K562 (cell line): ENCODE data around the gene CREB3L1. TPM values are rescaled to one million over a fixed set of nuclear protein-coding genes. Genes with fewer than 3 reads are reported as not detected.

Experiments used
- CREB1 ChIP-seq, 2 experiments: sonication (generic) in 1 of 2; formaldehyde crosslinking in 1 of 2; IDR thresholded peaks; 2 replicates each; pipeline versions ENCODE4 v1.6.1 to v1.8.0; 2012 to 2022; ENCODE audit warnings: inconsistent platforms in 1 of 2, mild to moderate bottlenecking in 1 of 2, missing genetic modification reagents in 1 of 2, moderate library complexity in 1 of 2
- HDGF ChIP-seq: fragments of 450-650 bp; IDR thresholded peaks from 2 replicates; pipeline ENCODE4 v1.6.1; 2016
- MYNN ChIP-seq, 2 experiments: sonication (generic); formaldehyde crosslinking in 1 of 2; IDR thresholded peaks; 2 replicates each; pipeline versions ENCODE4 v1.5.0 to v1.6.1; 2016 to 2020; ENCODE audit warnings: antibody characterized with exemption in 1 of 2, missing genetic modification reagents in 1 of 2
- RBM39 ChIP-seq: fragments of 200-400 bp; formaldehyde crosslinking; optimal IDR thresholded peaks from 2 replicates; pipeline ENCODE3; 2018; ENCODE audit warnings: low read depth, low read length
- RCOR1 ChIP-seq, 2 experiments: IDR thresholded peaks; 2 replicates each; pipeline ENCODE4 v1.6.1; 2012; ENCODE audit warnings: low read depth in 2 of 2, low read length in 2 of 2, borderline replicate concordance in 1 of 2, improper control_type of control experiment in 1 of 2
- REST ChIP-seq, 2 experiments: fragments of 450-650 bp; formaldehyde crosslinking in 1 of 2; IDR thresholded peaks; 2 replicates each; pipeline versions ENCODE4 v1.4.0 to v1.6.1; 2014 to 2020; ENCODE audit warnings: mild to moderate bottlenecking in 2 of 2, borderline replicate concordance in 1 of 2, low read depth in 1 of 2
- SIN3A ChIP-seq, 2 experiments: fragments of 150-350 bp in 1 of 2; IDR thresholded peaks; 2 replicates each; pipeline ENCODE4 v1.6.1; 2011 to 2016; ENCODE audit warnings: borderline replicate concordance in 2 of 2, low read depth in 2 of 2, low read length in 2 of 2, mild to moderate bottlenecking in 2 of 2, moderate library complexity in 2 of 2; ENCODE audit not compliant: control insufficient read depth in 1 of 2
- TSHZ1 ChIP-seq: fragments of 250-450 bp; sonication (Bioruptor Pico); IDR thresholded peaks from 2 replicates; pipeline ENCODE4 v1.4.0; 2020; ENCODE audit warnings: mild to moderate bottlenecking, moderate library complexity
- U2AF2 ChIP-seq: fragments of 200-400 bp; formaldehyde crosslinking; optimal IDR thresholded peaks from 2 replicates; pipeline ENCODE3; 2017; ENCODE audit warnings: low read depth, mild to moderate bottlenecking, low read length
- XRCC5 ChIP-seq: fragments of 200-400 bp; formaldehyde crosslinking; IDR thresholded peaks from 2 replicates; pipeline ENCODE4 v1.6.1; 2017; ENCODE audit warnings: low read depth, mild to moderate bottlenecking, low read length
- ZNF740 ChIP-seq, 3 experiments: fragments of 200-800 bp in 1 of 3; sonication (Bioruptor generic) in 1 of 3; sonication (generic) in 1 of 3; formaldehyde crosslinking in 1 of 3; IDR thresholded peaks; 2 replicates each; pipeline versions ENCODE4 v1.6.1 to v1.8.0; 2016 to 2022; ENCODE audit warnings: mild to moderate bottlenecking in 2 of 3, missing compliant biosample characterization in 2 of 3, missing genetic modification characterization in 2 of 3, missing genetic modification reagents in 1 of 3
- polyA plus RNA-seq, 8 experiments: library from polyadenylated mRNA; depleted of rRNA in 4 of 8; stranded (reverse) in 5 of 8; unstranded in 3 of 8; fragments of >200 nt; fragmentation: Nextera tagmentation in 2 of 8; fragmentation: Illumina TruSeq in 1 of 8; extraction: Ambion mirVana in 2 of 8; extraction: Trizol in 1 of 8; gene quantifications; 2 replicates each; pipeline versions ENCODE4 v1.2.1 to v1.2.3, GENCODE V29; 2011 to 2014; ENCODE audit warnings: inconsistent platforms in 1 of 8, missing spikeins in 1 of 8
- total RNA-seq, 7 experiments: library from RNA; depleted of rRNA in 6 of 7; stranded (reverse); fragments of >200 nt in 6 of 7; fragmentation: Illumina TruSeq in 2 of 7; extraction: Trizol in 2 of 7; gene quantifications; 2 replicates each; pipeline versions ENCODE4 v1.2.1 to v1.2.3, GENCODE V29; 2011 to 2021; ENCODE audit warnings: low replicate concordance in 1 of 7

The CREB3L1 gene
- total and polyA plus RNA-seq, 9 of the 15 experiments (the other 6 are each of a cell fraction or from before 2014, with no cell fraction given), result 1.2 to 27.6 (median 3.7) TPM

GRCh38 chr11:46308631-46309419 is 31.4 kb downstream of the CREB3L1 start (continued):
- TF ChIP-seq REST (IDR thresholded peaks at IDR 0.05; ENCODE audit: borderline replicate concordance) (peak; percentile 85), REST (CRISPR knock-in tag; IDR thresholded peaks at IDR 0.05; ENCODE audit: low read depth) (no peak), RCOR1 (IDR thresholded peaks at IDR 0.05; ENCODE audit: borderline replicate concordance in 1 of 2, low read depth in 2 of 2, low read length in 2 of 2) (peak in 1 of 2 experiments; percentile 77; a peak in 2 of 4 replicates), XRCC5 (peak; percentile 73; the same call in 1 of the 2 replicates), ZNF740 (CRISPR knock-in tag; IDR thresholded peaks at IDR 0.05) (no peak), ZNF740 (tag; IDR thresholded peaks at IDR 0.05) (peak in 1 of 2 experiments; percentile 21; a peak in 1 of 4 replicates), TSHZ1 (CRISPR knock-in tag) (no peak), RBM39 (peak; percentile 43), HDGF (0 out of 2 replicates have a peak, but pooled peaks have one; percentile 51), SIN3A (IDR thresholded peaks at IDR 0.05; ENCODE audit: borderline replicate concordance in 2 of 2, control insufficient read depth in 1 of 2, low read depth in 2 of 2, low read length in 2 of 2) (peak in 1 of 2 experiments; percentile 46; a peak in 1 of 4 replicates), MYNN (IDR thresholded peaks at IDR 0.05) (peak; percentile 62), MYNN (CRISPR knock-in tag; IDR thresholded peaks at IDR 0.05) (no peak), U2AF2 (no peak), CREB1 (IDR thresholded peaks at IDR 0.05) (no peak), CREB1 (CRISPR knock-in tag; IDR thresholded peaks at IDR 0.05) (peak; percentile 48; the same call in 1 of the 2 replicates)
